Measurements from ENCODE around the gene GRIN2C. TPM values are rescaled to one million over a fixed set of nuclear protein-coding genes. Genes with fewer than 3 reads are reported as not detected.

Gene GRIN2C
- total RNA-seq, 2 experiments from 2014 or later: not detected

- H3K4me3 Mint-ChIP-seq: no peak overlapping the region
- CTCF ChIA-PET: no interaction called here
- H3K9me3 Mint-ChIP-seq: no peaks in the 10 kb centered on the region
- no peaks in the 10 kb centered on the region for H3K27me3 Mint-ChIP-seq
- POLR2A ChIA-PET: no interaction called here
- peaks cover 13% of the 10 kb centered on the region for H3K36me3 Mint-ChIP-seq (ENCODE audit: low read depth)
- intact Hi-C loops (cut with micrococcal nuclease): no loop called here
- H3K4me1 Mint-ChIP-seq (ENCODE audit: low read depth): no peaks in the 10 kb centered on the region
- ATAC-seq (no peak), DNase-seq (no peak)
- H3K27ac Mint-ChIP-seq: no peak overlapping the region
- TF ChIP-seq CTCF (IDR thresholded peaks at IDR 0.05): no peak
Measured at GRCh38 chr17:74799097-74799496, 60.6 kb downstream of the GRIN2C start.

- intact Hi-C loops (cut with micrococcal nuclease): no loop called here
- H3K9me3 Mint-ChIP-seq: no peaks in the 10 kb centered on the region
- POLR2A ChIA-PET: no interaction called here
- H3K4me3 Mint-ChIP-seq: no peak overlapping the region
- no peak for DNase-seq
- H3K4me1 Mint-ChIP-seq (ENCODE audit: low read depth): no peaks in the 10 kb centered on the region
- no peak overlapping the region for H3K27ac Mint-ChIP-seq
- peaks cover 13% of the 10 kb centered on the region for H3K36me3 Mint-ChIP-seq (ENCODE audit: low read depth)
- H3K27me3 Mint-ChIP-seq: no peaks in the 10 kb centered on the region
- no peak for TF ChIP-seq CTCF (IDR thresholded peaks at IDR 0.05)
- no peak for ATAC-seq
- CTCF ChIA-PET: no interaction called here
Measured at GRCh38 chr17:74798239-74798707, 61.4 kb downstream of the GRIN2C start.

- no peak for DNase-seq
- no peak overlapping the region for H3K27ac Mint-ChIP-seq
- intact Hi-C loops (cut with micrococcal nuclease): no loop called here
- H3K36me3 Mint-ChIP-seq (ENCODE audit: low read depth): peaks cover 14% of the 10 kb centered on the region
- TF ChIP-seq CTCF (IDR thresholded peaks at IDR 0.05): no peak
- H3K4me3 Mint-ChIP-seq: no peak overlapping the region
- no peaks in the 10 kb centered on the region for H3K4me1 Mint-ChIP-seq (ENCODE audit: low read depth)
- H3K9me3 Mint-ChIP-seq: no peaks in the 10 kb centered on the region
- no peak for ATAC-seq
- POLR2A ChIA-PET: no interaction called here
- H3K27me3 Mint-ChIP-seq: no peaks in the 10 kb centered on the region
- CTCF ChIA-PET: interaction anchor here (7.9 kb wide), 1 partner anchor 63 kb away, joined by 247 read pairs; the partner anchor contains the start of gene GRIN2C
Measured at GRCh38 chr17:74797824-74798223, 61.9 kb downstream of the GRIN2C start.

GRCh38 chr17:74796866-74797265 is 62.8 kb downstream of the GRIN2C start:
- H3K9me3 Mint-ChIP-seq: no peaks in the 10 kb centered on the region
- ATAC-seq (no peak), DNase-seq (no peak)
- TF ChIP-seq CTCF (IDR thresholded peaks at IDR 0.05): no peak
- CTCF ChIA-PET: interaction anchor here (1.1 to 7.9 kb wide), 2 partner anchors 14 to 64 kb away, joined by 3 to 247 read pairs; partner anchors contain the start of gene GRIN2C
- no peak overlapping the region for H3K4me3 Mint-ChIP-seq
- peaks cover 17% of the 10 kb centered on the region for H3K36me3 Mint-ChIP-seq (ENCODE audit: low read depth)
- H3K27ac Mint-ChIP-seq: no peak overlapping the region
- no peaks in the 10 kb centered on the region for H3K4me1 Mint-ChIP-seq (ENCODE audit: low read depth)
- no peaks in the 10 kb centered on the region for H3K27me3 Mint-ChIP-seq
- intact Hi-C loops (cut with micrococcal nuclease): no loop called here
- POLR2A ChIA-PET: no interaction called here

GRCh38 chr17:74796211-74796610 is 63.5 kb downstream of the GRIN2C start:
- POLR2A ChIA-PET: no interaction called here
- DNase-seq (no peak), ATAC-seq (no peak)
- Mint-ChIP-seq H3K4me1 (ENCODE audit: low read depth) (peaks cover 4% of the 10 kb centered on the region), H3K4me3 (no peak overlapping the region), H3K27me3 (no peaks in the 10 kb centered on the region), H3K27ac (no peak overlapping the region), H3K9me3 (no peaks in the 10 kb centered on the region), H3K36me3 (ENCODE audit: low read depth) (peaks cover 20% of the 10 kb centered on the region)
- TF ChIP-seq CTCF (IDR thresholded peaks at IDR 0.05): no peak
- intact Hi-C loops (cut with micrococcal nuclease): no loop called here
- CTCF ChIA-PET: interaction anchor here (7.9 kb wide), 1 partner anchor 64 kb away, joined by 247 read pairs; the partner anchor contains the start of gene GRIN2C

All from activated CD8-positive, alpha-beta T cell treated with anti-CD3 and anti-CD28 coated beads for 36 hours (primary cell).